OCI-LY1 (cell line): ENCODE results near the gene FAM107B.

Experiments
- H2AFZ ChIP-seq: fragments of 200-600 bp; sonication (generic), shearing (Covaris generic); 2 replicates; pipeline ENCODE4 v1.6.0; 2014; ENCODE audit warnings: antibody characterized with exemption, mild to moderate bottlenecking, low read length
- H3F3A ChIP-seq: fragments of 200-600 bp; sonication (generic), shearing (Covaris generic); 2 replicates; pipeline ENCODE4 v1.6.0; 2014; ENCODE audit warnings: mild to moderate bottlenecking, antibody characterized with exemption, low read length, moderate library complexity; ENCODE audit not compliant: insufficient read depth
- H3K27ac ChIP-seq: fragments of 200-600 bp; sonication (generic); 2 replicates; pipeline ENCODE4 v1.5.1; 2014; ENCODE audit warnings: low read length, mixed run types, mild to moderate bottlenecking, low read depth; ENCODE audit not compliant: poor library complexity, severe bottlenecking
- H3K27me3 ChIP-seq: fragments of 200-600 bp; sonication (generic); 2 replicates; pipeline ENCODE4 v1.6.0; 2014; ENCODE audit warnings: antibody characterized with exemption, mild to moderate bottlenecking, low read length, moderate library complexity; ENCODE audit not compliant: insufficient read depth
- H3K36me3 ChIP-seq: fragments of 200-600 bp; sonication (generic); 2 replicates; pipeline ENCODE4 v1.6.1; 2014; ENCODE audit warnings: mild to moderate bottlenecking, antibody characterized with exemption, low read length, moderate library complexity, mixed read lengths; ENCODE audit not compliant: insufficient read depth
- H3K4me1 ChIP-seq: fragments of 200-600 bp; sonication (generic); 2 replicates; pipeline ENCODE4 v1.5.1; 2014; ENCODE audit warnings: mild to moderate bottlenecking, low read length, moderate library complexity; ENCODE audit not compliant: insufficient read depth, severe bottlenecking
- H3K4me2 ChIP-seq: fragments of 200-600 bp; sonication (generic), shearing (Covaris generic); 2 replicates; pipeline ENCODE4 v1.6.1; 2014; ENCODE audit warnings: low read length
- H3K4me3 ChIP-seq: fragments of 200-600 bp; sonication (generic); 2 replicates; pipeline ENCODE4 v1.5.1; 2014; ENCODE audit warnings: low read length, low read depth, mild to moderate bottlenecking, mixed read lengths; ENCODE audit not compliant: poor library complexity, severe bottlenecking
- H3K79me2 ChIP-seq: fragments of 200-600 bp; shearing (Covaris generic); 2 replicates; pipeline ENCODE4 v1.6.1; 2016; ENCODE audit warnings: mixed run types, low read length, mixed read lengths; ENCODE audit not compliant: insufficient read depth
- H3K9ac ChIP-seq: fragments of 200-600 bp; sonication (generic), shearing (Covaris generic); 2 replicates; pipeline ENCODE4 v1.6.1; 2014; ENCODE audit warnings: mild to moderate bottlenecking, low read length, mixed read lengths
- H3K9me2 ChIP-seq: fragments of 200-600 bp; sonication (generic), shearing (Covaris generic); 2 replicates; pipeline ENCODE4 v1.6.1; 2014; ENCODE audit warnings: low read depth, mild to moderate bottlenecking, low read length, mixed read lengths
- H3K9me3 ChIP-seq: fragments of 200-600 bp; shearing (Covaris generic); 2 replicates; pipeline ENCODE4 v1.6.1; 2014; ENCODE audit warnings: low read length, mixed read lengths
- H4K20me1 ChIP-seq: fragments of 200-600 bp; sonication (generic), shearing (Covaris generic); 2 replicates; pipeline ENCODE4 v1.6.0; 2016; ENCODE audit warnings: mild to moderate bottlenecking, low read length; ENCODE audit not compliant: insufficient read depth
- EZH2 ChIP-seq: fragments of 200-600 bp; sonication (generic), shearing (Covaris generic); IDR thresholded peaks from 2 replicates; pipeline ENCODE4 v1.8.0; 2017; ENCODE audit warnings: borderline replicate concordance, mixed run types, mild to moderate bottlenecking, antibody characterized with exemption, low read length, moderate library complexity, mixed read lengths
- TF ChIP-seq, protein P1 (sequence below): fragments of 200-600 bp; sonication (generic), shearing (Covaris generic); IDR thresholded peaks from 2 replicates; pipeline ENCODE4 v1.5.1; 2017; ENCODE audit warnings: mild to moderate bottlenecking, antibody characterized with exemption, low read length, moderate library complexity, mixed read lengths

The FAM107B gene

DNA sequence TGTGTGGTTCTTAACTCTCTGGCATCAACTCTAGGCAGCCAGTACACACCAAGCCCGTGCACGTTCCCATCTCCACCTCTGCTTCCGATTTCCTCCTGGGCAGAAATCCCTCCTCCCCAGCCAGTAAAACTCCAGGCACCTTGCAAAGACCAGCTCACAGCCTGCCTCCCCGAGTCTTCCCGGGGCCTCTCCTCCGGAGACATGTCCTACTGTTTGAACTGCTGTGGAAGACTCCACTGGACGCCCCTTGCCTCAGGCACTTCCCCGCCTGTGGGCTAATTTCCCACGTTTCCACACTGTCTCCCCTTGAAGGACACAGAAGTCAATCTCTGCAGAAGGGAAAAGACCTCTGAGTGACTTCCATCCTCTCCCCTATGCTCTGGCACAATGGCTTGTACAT lies 233.3 kb downstream of the FAM107B start:
- peaks cover 75% of the 10 kb centered on the region for H3K36me3 ChIP-seq
- peaks cover 87% of the 10 kb centered on the region for H3K79me2 ChIP-seq
- no peaks in the 10 kb centered on the region for H3K9me2 ChIP-seq
- no peak overlapping the region for H3K4me3 ChIP-seq
- H3K9ac ChIP-seq: no peak overlapping the region
- no peak overlapping the region for H3K27ac ChIP-seq
- no peaks in the 10 kb centered on the region for H4K20me1 ChIP-seq
- no peaks in the 10 kb centered on the region for H3K9me3 ChIP-seq
- no peaks in the 10 kb centered on the region for H3F3A ChIP-seq
- no peak overlapping the region for H2AFZ ChIP-seq
- TF ChIP-seq, protein P1, sequence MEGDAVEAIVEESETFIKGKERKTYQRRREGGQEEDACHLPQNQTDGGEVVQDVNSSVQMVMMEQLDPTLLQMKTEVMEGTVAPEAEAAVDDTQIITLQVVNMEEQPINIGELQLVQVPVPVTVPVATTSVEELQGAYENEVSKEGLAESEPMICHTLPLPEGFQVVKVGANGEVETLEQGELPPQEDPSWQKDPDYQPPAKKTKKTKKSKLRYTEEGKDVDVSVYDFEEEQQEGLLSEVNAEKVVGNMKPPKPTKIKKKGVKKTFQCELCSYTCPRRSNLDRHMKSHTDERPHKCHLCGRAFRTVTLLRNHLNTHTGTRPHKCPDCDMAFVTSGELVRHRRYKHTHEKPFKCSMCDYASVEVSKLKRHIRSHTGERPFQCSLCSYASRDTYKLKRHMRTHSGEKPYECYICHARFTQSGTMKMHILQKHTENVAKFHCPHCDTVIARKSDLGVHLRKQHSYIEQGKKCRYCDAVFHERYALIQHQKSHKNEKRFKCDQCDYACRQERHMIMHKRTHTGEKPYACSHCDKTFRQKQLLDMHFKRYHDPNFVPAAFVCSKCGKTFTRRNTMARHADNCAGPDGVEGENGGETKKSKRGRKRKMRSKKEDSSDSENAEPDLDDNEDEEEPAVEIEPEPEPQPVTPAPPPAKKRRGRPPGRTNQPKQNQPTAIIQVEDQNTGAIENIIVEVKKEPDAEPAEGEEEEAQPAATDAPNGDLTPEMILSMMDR: no peak
- no peak for TF ChIP-seq EZH2
- H3K27me3 ChIP-seq: no peaks in the 10 kb centered on the region
- H3K4me2 ChIP-seq: no peak overlapping the region
- H3K4me1 ChIP-seq: peaks cover 38% of the 10 kb centered on the region

DNA sequence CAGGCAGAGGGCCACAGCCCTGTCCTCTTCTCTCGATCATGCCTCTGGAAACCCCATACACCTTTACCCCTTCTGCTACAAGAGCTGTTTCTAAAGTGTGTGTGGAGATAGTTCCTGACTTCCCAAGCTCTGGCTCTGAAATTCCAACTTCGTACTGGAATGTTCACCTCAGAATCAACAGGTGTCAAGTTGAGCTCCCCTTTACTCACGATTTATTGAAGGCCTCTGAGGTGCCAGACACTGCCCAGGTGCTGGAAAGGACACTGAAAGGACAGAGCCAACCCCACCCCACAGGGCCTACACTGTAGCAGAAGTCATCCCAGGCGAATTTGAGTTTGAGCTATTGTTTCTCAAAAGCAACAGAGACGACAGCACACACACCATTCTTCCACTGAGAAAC lies 234.1 kb downstream of the FAM107B start:
- Histone ChIP-seq H3F3A (no peaks in the 10 kb centered on the region), H2AFZ (no peak overlapping the region), H3K27me3 (no peaks in the 10 kb centered on the region), H3K9me3 (no peaks in the 10 kb centered on the region), H3K27ac (no peak overlapping the region), H3K4me2 (no peak overlapping the region), H3K4me1 (peaks cover 38% of the 10 kb centered on the region), H3K9me2 (no peaks in the 10 kb centered on the region), H3K9ac (no peak overlapping the region), H4K20me1 (no peaks in the 10 kb centered on the region), H3K36me3 (peaks cover 83% of the 10 kb centered on the region), H3K4me3 (no peak overlapping the region), H3K79me2 (peaks cover 87% of the 10 kb centered on the region)
- TF ChIP-seq EZH2: no peak
- TF ChIP-seq, protein P1: no peak

DNA sequence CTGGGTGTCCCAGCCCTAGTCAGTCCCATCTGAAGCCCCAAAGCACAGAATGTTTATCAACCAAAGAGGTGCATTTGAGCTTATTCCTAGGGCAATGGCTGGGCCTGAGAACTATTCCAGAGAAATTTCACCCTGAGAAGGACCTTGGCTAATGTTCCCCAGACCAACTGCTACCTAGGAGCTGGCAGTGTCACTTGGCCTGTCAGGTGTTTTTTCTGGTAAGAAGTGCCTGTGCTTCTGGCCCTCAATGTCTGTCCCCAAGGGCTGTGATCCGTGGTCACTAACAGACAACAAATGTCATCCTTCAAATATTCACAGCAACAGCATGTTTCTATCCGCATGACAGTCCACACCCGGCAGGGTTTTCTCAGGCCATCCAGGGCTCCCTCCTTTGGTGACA lies 234.6 kb downstream of the FAM107B start:
- no peak overlapping the region for H3K27ac ChIP-seq
- no peak overlapping the region for H3K4me3 ChIP-seq
- H3K4me2 ChIP-seq: no peak overlapping the region
- no peak overlapping the region for H2AFZ ChIP-seq
- H3K36me3 ChIP-seq: peaks cover 85% of the 10 kb centered on the region
- H3K4me1 ChIP-seq: peaks cover 37% of the 10 kb centered on the region
- no peaks in the 10 kb centered on the region for H3K9me3 ChIP-seq
- H3K27me3 ChIP-seq: no peaks in the 10 kb centered on the region
- TF ChIP-seq, protein P1: no peak
- no peak for TF ChIP-seq EZH2
- H3K79me2 ChIP-seq: peaks cover 87% of the 10 kb centered on the region
- no peaks in the 10 kb centered on the region for H3F3A ChIP-seq
- H3K9ac ChIP-seq: no peak overlapping the region
- no peaks in the 10 kb centered on the region for H4K20me1 ChIP-seq
- H3K9me2 ChIP-seq: no peaks in the 10 kb centered on the region
